MM.1S (cell line): ENCODE results near the gene GUCY1A2.

Experiments
- DNase-seq: peaks from one replicate; pipeline ENCODE4 v3.0.0-alpha.2; 2015
- H2AFZ ChIP-seq: fragments of 300-600 bp; sonication (generic); 2 replicates; pipeline ENCODE4 v1.6.0; 2016; ENCODE audit warnings: antibody characterized with exemption, low read length
- H3F3A ChIP-seq: fragments of 300-600 bp; sonication (generic); 2 replicates; pipeline ENCODE4 v1.6.1; 2016; ENCODE audit warnings: mild to moderate bottlenecking, antibody characterized with exemption, low read length, moderate library complexity, mixed read lengths; ENCODE audit not compliant: insufficient read depth
- H3K27ac ChIP-seq: fragments of 300-600 bp; sonication (generic); 2 replicates; pipeline ENCODE4 v1.5.1; 2016; ENCODE audit warnings: mild to moderate bottlenecking, low read length
- H3K27me3 ChIP-seq: fragments of 300-600 bp; sonication (generic); replicated peaks from 2 replicates; pipeline ENCODE4 v1.6.0; 2016; ENCODE audit warnings: low read length; ENCODE audit not compliant: insufficient read depth
- H3K36me3 ChIP-seq: fragments of 300-600 bp; sonication (generic); replicated peaks from 2 replicates; pipeline ENCODE4 v1.6.1; 2016; ENCODE audit warnings: mild to moderate bottlenecking, low read length, mixed read lengths; ENCODE audit not compliant: insufficient read depth
- H3K4me1 ChIP-seq: fragments of 300-600 bp; sonication (generic); 2 replicates; pipeline ENCODE4 v1.6.1; 2016; ENCODE audit warnings: low read length, mixed read lengths
- H3K4me2 ChIP-seq: fragments of 300-600 bp; sonication (generic); 2 replicates; pipeline ENCODE4 v1.6.0; 2016; ENCODE audit warnings: low read depth, low read length
- H3K4me3 ChIP-seq: fragments of 300-600 bp; sonication (generic); 2 replicates; pipeline ENCODE4 v1.5.1; 2016; ENCODE audit warnings: low read length, mixed read lengths
- H3K79me2 ChIP-seq: fragments of 300-600 bp; sonication (generic); 2 replicates; pipeline ENCODE4 v1.6.1; 2016; ENCODE audit warnings: mixed run types, low read length, mixed read lengths
- H3K9ac ChIP-seq: fragments of 300-600 bp; sonication (generic); 2 replicates; pipeline ENCODE4 v1.6.1; 2016; ENCODE audit warnings: low read length, mixed read lengths
- H3K9me2 ChIP-seq: fragments of 300-600 bp; sonication (generic); replicated peaks from 2 replicates; pipeline ENCODE4 v1.6.1; 2016; ENCODE audit warnings: mild to moderate bottlenecking, low read length, mixed read lengths; ENCODE audit not compliant: insufficient read depth
- H3K9me3 ChIP-seq: fragments of 300-600 bp; sonication (generic); replicated peaks from 2 replicates; pipeline ENCODE4 v1.6.1; 2016; ENCODE audit warnings: mild to moderate bottlenecking, low read length, mixed read lengths; ENCODE audit not compliant: insufficient read depth
- H4K20me1 ChIP-seq: fragments of 300-600 bp; sonication (generic); 2 replicates; pipeline ENCODE4 v1.6.1; 2016; ENCODE audit warnings: mild to moderate bottlenecking, low read length, moderate library complexity, mixed read lengths; ENCODE audit not compliant: insufficient read depth
- CTCF ChIP-seq: fragments of 300-600 bp; sonication (generic); IDR thresholded peaks from 2 replicates; pipeline ENCODE4 v1.5.1; 2016; ENCODE audit warnings: antibody characterized with exemption, low read length, mixed read lengths
- EZH2 ChIP-seq: fragments of 300-600 bp; sonication (generic); optimal IDR thresholded peaks from 2 replicates; pipeline ENCODE3; 2017; ENCODE audit warnings: low read depth, mild to moderate bottlenecking, antibody characterized with exemption, low read length, mixed read lengths
- EZH2phosphoT487 ChIP-seq: fragments of 300-600 bp; sonication (generic); IDR thresholded peaks from 2 replicates; pipeline ENCODE4 v1.6.1; 2018; ENCODE audit warnings: antibody characterized with exemption, low read length

GUCY1A2 gene

DNA sequence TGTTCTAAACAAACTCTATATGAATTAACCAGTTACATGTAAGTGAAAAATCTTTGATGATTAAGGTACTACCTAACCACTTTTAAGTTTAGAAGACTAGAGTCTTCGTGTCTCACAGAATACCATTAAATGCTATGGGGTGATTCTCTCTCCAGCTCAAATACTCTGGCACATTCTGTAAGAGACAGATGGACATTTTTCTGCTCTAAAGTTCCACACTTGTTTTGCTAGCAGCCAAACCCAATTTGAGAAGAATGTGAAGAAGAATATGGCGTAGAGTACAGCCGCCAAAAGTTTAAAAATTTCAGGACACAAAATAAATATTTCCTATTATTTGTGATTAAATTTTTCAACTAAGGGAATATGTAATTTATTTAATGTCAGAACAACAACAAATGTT is 339.1 kb downstream of the GUCY1A2 start:
- peaks cover 8% of the 10 kb centered on the region; the same call in 1 of the 2 replicates for H3K4me1 ChIP-seq
- no peaks in the 10 kb centered on the region for H3F3A ChIP-seq
- no peaks in the 10 kb centered on the region for H4K20me1 ChIP-seq
- H3K36me3 ChIP-seq, result no peaks in the 10 kb centered on the region
- TF ChIP-seq CTCF (no peak), EZH2phosphoT487 (no peak), EZH2 (no peak)
- H3K9me2 ChIP-seq, result no peaks in the 10 kb centered on the region
- no peak for DNase-seq
- no peak overlapping the region for H3K4me3 ChIP-seq
- no peak overlapping the region for H3K27ac ChIP-seq
- H3K79me2 ChIP-seq, result no peaks in the 10 kb centered on the region
- H3K27me3 ChIP-seq, result no peaks in the 10 kb centered on the region
- no peak overlapping the region for H2AFZ ChIP-seq
- H3K9ac ChIP-seq, result no peak overlapping the region
- H3K4me2 ChIP-seq, result no peak overlapping the region
- no peaks in the 10 kb centered on the region for H3K9me3 ChIP-seq

GRCh38 chr11:106670069-106670468 is 348.2 kb downstream of the GUCY1A2 start:
- Histone ChIP-seq H3K9me2 (no peaks in the 10 kb centered on the region), H2AFZ (no peak overlapping the region), H3K36me3 (no peaks in the 10 kb centered on the region), H3F3A (no peaks in the 10 kb centered on the region), H3K79me2 (no peaks in the 10 kb centered on the region), H3K4me2 (no peak overlapping the region), H3K27me3 (no peaks in the 10 kb centered on the region), H3K9ac (no peak overlapping the region), H4K20me1 (no peaks in the 10 kb centered on the region), H3K9me3 (no peaks in the 10 kb centered on the region), H3K4me1 (no peaks in the 10 kb centered on the region), H3K27ac (no peak overlapping the region), H3K4me3 (no peak overlapping the region)
- TF ChIP-seq CTCF, result no peak
- no peak for DNase-seq

GRCh38 chr11:106668147-106668546 is 350.1 kb downstream of the GUCY1A2 start:
- H3K27me3 ChIP-seq, result no peaks in the 10 kb centered on the region
- no peaks in the 10 kb centered on the region for H3K9me2 ChIP-seq
- H3K27ac ChIP-seq, result no peak overlapping the region
- H3K4me3 ChIP-seq, result no peak overlapping the region
- H4K20me1 ChIP-seq, result no peaks in the 10 kb centered on the region
- TF ChIP-seq EZH2, result no peak
- TF ChIP-seq CTCF, result no peak
- TF ChIP-seq EZH2phosphoT487, result no peak
- H3K79me2 ChIP-seq, result no peaks in the 10 kb centered on the region
- DNase-seq, result no peak
- H3F3A ChIP-seq, result no peaks in the 10 kb centered on the region
- no peak overlapping the region for H3K4me2 ChIP-seq
- no peaks in the 10 kb centered on the region for H3K36me3 ChIP-seq
- no peaks in the 10 kb centered on the region for H3K9me3 ChIP-seq
- H2AFZ ChIP-seq, result no peak overlapping the region
- H3K9ac ChIP-seq, result no peak overlapping the region
- no peaks in the 10 kb centered on the region for H3K4me1 ChIP-seq

GRCh38 chr11:106656646-106657045 is 361.6 kb downstream of the GUCY1A2 start:
- DNase-seq, result no peak
- H4K20me1 ChIP-seq, result no peaks in the 10 kb centered on the region
- no peaks in the 10 kb centered on the region for H3K79me2 ChIP-seq
- no peak overlapping the region for H3K27ac ChIP-seq
- no peaks in the 10 kb centered on the region for H3F3A ChIP-seq
- H3K36me3 ChIP-seq, result no peaks in the 10 kb centered on the region
- H3K4me3 ChIP-seq, result no peak overlapping the region
- no peak overlapping the region for H3K4me2 ChIP-seq
- no peak overlapping the region for H3K9ac ChIP-seq
- no peaks in the 10 kb centered on the region for H3K4me1 ChIP-seq
- H3K9me3 ChIP-seq, result no peaks in the 10 kb centered on the region
- H3K9me2 ChIP-seq, result no peaks in the 10 kb centered on the region
- no peak overlapping the region for H2AFZ ChIP-seq
- no peaks in the 10 kb centered on the region for H3K27me3 ChIP-seq
- TF ChIP-seq CTCF (no peak), EZH2phosphoT487 (no peak), EZH2 (no peak)
